ENCODE data around the gene CIPC.
A peak's percentile ranks its signal among the peaks of the same experiment; 100 is the strongest.

The CIPC gene

DNA sequence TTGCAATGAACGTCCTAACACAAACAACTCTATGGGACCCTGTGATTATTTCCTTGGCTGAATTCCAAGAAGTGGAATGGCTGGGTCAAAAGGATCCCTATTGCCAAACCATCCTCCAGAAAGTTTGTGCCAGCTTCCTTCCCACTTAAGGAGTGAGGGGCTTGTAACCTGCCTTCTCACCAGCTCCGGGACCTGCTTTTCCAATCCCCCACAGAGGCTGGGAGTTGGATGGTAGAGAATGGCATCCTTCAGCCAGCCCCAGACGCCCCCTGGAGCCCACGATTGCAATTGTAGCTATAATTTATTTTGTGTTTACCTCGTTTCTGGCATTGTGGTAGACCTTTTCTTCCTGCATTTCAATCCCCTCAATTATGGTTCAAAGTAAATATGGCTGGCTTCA, 53.2 kb downstream of the CIPC start:
- H3K9me2 ChIP-seq (replicated peaks; ENCODE audit: insufficient read depth, low read length), result no peaks in the 10 kb centered on the region
- TF ChIP-seq CTCF (IDR thresholded peaks at IDR 0.05; ENCODE audit: insufficient read depth, low read length, poor library complexity, severe bottlenecking) (peak; percentile 54), EZH2phosphoT487 (conservative IDR thresholded peaks at IDR 0.05; ENCODE audit: low read length) (no peak)
- H4K20me1 ChIP-seq (ENCODE audit: low read depth, low read length), result no peaks in the 10 kb centered on the region
- no peaks in the 10 kb centered on the region for H3F3A ChIP-seq (ENCODE audit: insufficient read depth)
- no peak overlapping the region for H3K27ac ChIP-seq (ENCODE audit: low read depth, low read length)
- H2AFZ ChIP-seq (ENCODE audit: low read depth, low read length, severe bottlenecking), result no peak overlapping the region
- no peak overlapping the region for H3K4me3 ChIP-seq (ENCODE audit: insufficient read depth, low read length, poor library complexity, severe bottlenecking)
- no peaks in the 10 kb centered on the region for H3K27me3 ChIP-seq (ENCODE audit: low read length)
- H3K79me2 ChIP-seq (ENCODE audit: insufficient read depth, low read length), result no peaks in the 10 kb centered on the region
- H3K36me3 ChIP-seq (ENCODE audit: low read length), result no peaks in the 10 kb centered on the region
- no peak overlapping the region for H3K4me2 ChIP-seq (ENCODE audit: low read depth, low read length, poor library complexity, severe bottlenecking)
- H3K9ac ChIP-seq (ENCODE audit: low read length), result no peak overlapping the region
- no peaks in the 10 kb centered on the region for H3K9me3 ChIP-seq (ENCODE audit: insufficient read depth, low read length)

DNA sequence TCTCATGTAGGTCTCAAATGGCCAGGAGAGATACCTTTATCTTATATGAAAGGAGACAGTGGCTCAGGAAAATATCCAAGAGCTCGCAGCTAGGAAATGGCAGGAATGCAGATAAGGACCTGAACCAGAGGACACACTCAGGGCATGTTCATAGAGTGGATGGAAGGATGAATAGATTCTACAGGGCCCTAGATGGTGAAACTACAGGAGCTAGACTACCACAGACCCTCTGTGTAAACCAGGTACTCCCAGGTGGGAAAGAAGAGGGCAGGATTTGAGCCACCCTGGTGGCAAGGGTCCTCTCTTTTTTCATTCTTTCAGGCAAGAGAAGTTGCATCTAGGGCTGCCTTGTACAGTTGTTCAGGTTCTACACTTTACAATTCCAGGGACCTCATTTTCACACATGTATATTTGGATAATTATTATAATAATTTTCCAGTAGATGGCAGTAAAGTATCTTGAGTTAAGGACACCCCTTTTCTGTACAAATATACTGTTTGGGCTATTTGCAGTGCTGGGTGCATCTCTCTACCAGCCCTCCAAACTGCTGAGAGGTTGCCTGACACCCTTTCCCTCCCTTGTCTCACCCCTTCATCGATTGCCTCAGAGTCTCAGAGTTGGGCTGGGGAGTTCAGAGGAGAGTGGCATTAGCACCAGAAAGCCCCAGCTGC, 54.0 kb downstream of the CIPC start:
- TF ChIP-seq EZH2phosphoT487 (conservative IDR thresholded peaks at IDR 0.05; ENCODE audit: low read length) (no peak), CTCF (IDR thresholded peaks at IDR 0.05; ENCODE audit: insufficient read depth, low read length, poor library complexity, severe bottlenecking) (no peak)
- no peaks in the 10 kb centered on the region for H3K36me3 ChIP-seq (ENCODE audit: low read length)
- H3K27me3 ChIP-seq (ENCODE audit: low read length), result no peaks in the 10 kb centered on the region
- no peaks in the 10 kb centered on the region for H4K20me1 ChIP-seq (ENCODE audit: low read depth, low read length)
- H3K27ac ChIP-seq (ENCODE audit: low read depth, low read length), result no peak overlapping the region
- H3K79me2 ChIP-seq (ENCODE audit: insufficient read depth, low read length), result no peaks in the 10 kb centered on the region
- H3K9ac ChIP-seq (ENCODE audit: low read length), result no peak overlapping the region
- no peak overlapping the region for H3K4me3 ChIP-seq (ENCODE audit: insufficient read depth, low read length, poor library complexity, severe bottlenecking)
- no peak overlapping the region for H3K4me2 ChIP-seq (ENCODE audit: low read depth, low read length, poor library complexity, severe bottlenecking)
- no peaks in the 10 kb centered on the region for H3K9me3 ChIP-seq (ENCODE audit: insufficient read depth, low read length)
- no peak overlapping the region for H2AFZ ChIP-seq (ENCODE audit: low read depth, low read length, severe bottlenecking)
- no peaks in the 10 kb centered on the region for H3K9me2 ChIP-seq (replicated peaks; ENCODE audit: insufficient read depth, low read length)
- H3F3A ChIP-seq (ENCODE audit: insufficient read depth), result no peaks in the 10 kb centered on the region

GRCh38 chr14:77153802-77154201, 55.7 kb downstream of the CIPC start:
- Histone ChIP-seq H3K9ac (ENCODE audit: low read length) (no peak overlapping the region), H3F3A (ENCODE audit: insufficient read depth) (no peaks in the 10 kb centered on the region), H3K79me2 (ENCODE audit: insufficient read depth, low read length) (no peaks in the 10 kb centered on the region), H3K27ac (ENCODE audit: low read depth, low read length) (no peak overlapping the region), H3K36me3 (ENCODE audit: low read length) (no peaks in the 10 kb centered on the region), H3K4me3 (ENCODE audit: insufficient read depth, low read length, poor library complexity, severe bottlenecking) (no peak overlapping the region), H3K4me2 (ENCODE audit: low read depth, low read length, poor library complexity, severe bottlenecking) (no peak overlapping the region), H3K9me3 (ENCODE audit: insufficient read depth, low read length) (no peaks in the 10 kb centered on the region), H2AFZ (ENCODE audit: low read depth, low read length, severe bottlenecking) (no peak overlapping the region), H4K20me1 (ENCODE audit: low read depth, low read length) (no peaks in the 10 kb centered on the region), H3K9me2 (replicated peaks; ENCODE audit: insufficient read depth, low read length) (no peaks in the 10 kb centered on the region), H3K27me3 (ENCODE audit: low read length) (no peaks in the 10 kb centered on the region)
- TF ChIP-seq CTCF (IDR thresholded peaks at IDR 0.05; ENCODE audit: insufficient read depth, low read length, poor library complexity, severe bottlenecking) (no peak), EZH2phosphoT487 (conservative IDR thresholded peaks at IDR 0.05; ENCODE audit: low read length) (no peak)

Data from SU-DHL-6 (cell line).